Activated CD4-positive, alpha-beta T cell treated with anti-CD3 and anti-CD28 coated beads for 48 hours (primary cell): Measurements from ENCODE around the gene PTGER3.
"Not testable (repeated sequence)": the region's sequence is repeated elsewhere in the genome, so short reads cannot be mapped to it uniquely, and the experiment has no call there.

Source experiments
- DNase-seq: peaks from one replicate; pipeline ENCODE4 v3.0.0-alpha.2; 2020

PTGER3 gene

DNA sequence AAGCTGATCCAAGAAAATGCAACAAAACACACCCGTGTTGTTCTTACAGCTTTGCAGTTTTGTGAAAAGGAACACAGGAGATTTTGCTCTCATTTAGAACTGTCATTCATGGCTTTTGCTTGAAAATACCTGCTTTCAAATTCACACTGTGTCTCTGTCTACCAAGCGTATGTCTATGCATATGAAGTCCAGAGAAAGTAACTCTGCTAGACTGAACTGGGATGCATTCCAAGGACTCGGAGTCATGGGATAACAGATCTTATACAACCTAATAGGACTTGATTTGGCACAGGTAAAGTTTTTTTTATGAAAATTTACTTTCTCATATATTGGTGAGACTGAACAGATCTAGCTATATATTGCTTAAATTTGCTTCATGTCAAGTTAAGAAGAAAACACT lies 102.4 kb downstream of the PTGER3 start:
- no peak for DNase-seq

DNA sequence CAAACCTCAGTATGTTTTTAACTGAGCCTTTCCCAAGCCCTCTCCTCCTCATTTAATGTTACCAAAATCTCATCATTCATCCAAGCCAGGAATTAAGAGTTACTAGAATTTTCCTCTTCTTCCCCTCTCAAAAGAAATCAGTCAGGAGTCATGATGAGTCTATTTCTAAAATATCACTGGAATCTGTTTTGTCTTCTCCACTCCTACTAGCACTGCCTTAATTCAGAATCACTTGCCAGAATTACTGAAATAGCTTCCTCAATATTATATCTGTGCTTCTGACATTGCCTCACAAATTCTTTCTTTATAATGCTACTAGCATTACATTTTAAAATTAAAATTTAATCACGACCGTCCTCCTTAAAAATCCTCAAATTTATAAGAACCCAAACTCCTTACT lies 106.1 kb downstream of the PTGER3 start:
- DNase-seq: no peak

DNA sequence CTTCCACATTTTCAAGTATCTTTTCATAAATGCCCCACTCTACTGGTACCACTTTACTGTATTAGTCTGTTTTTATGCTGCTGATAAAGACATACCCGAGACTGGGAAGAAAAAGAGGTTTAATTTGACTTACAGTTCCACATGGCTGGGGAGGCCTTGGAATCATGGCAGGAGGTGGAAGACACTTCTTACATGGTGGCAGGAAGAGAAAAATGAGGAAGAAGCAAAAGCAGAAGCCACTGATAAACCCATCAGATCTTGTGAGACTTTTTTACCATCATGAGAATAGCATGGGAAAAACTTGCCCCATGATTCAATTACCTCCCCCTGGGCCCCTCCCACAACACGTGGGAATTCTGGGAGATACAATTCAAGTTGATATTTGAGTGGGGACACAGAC lies 107.2 kb downstream of the PTGER3 start:
- not testable (repeated sequence) for DNase-seq

DNA sequence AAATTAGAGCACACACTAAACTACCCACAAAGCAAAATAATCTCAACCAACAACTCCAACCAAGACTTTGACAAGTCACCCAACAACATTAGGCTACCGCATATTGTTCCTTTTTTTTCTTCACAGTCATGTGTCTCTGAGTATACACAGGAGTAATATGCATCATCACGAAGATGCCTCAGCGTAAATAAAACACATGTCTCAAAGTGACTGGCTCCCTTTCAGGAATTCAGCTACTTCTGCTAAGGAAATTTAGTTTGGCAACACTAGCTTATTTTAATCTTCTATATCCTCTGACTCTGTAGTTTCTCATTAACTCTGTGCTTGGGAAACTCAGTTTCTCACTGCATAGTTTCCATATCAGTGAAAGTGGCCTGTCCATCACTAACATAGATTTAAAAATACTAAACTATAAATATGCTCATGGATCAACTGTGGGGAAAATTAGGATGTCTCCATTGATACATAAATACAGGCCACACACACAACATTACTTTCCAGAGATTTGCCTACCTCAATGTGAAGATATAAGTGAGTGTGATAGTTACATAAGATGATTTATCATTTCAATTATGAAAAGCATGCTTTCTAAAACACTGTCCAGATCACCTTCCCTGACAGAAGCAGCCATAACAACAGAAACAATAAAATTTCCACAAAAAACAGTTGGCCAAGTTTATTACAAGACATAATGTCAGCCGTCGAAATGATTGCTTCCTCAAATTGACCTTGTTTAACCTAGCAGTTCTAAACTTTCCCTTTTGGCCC lies 113.2 kb downstream of the PTGER3 start:
- DNase-seq: no peak

DNA sequence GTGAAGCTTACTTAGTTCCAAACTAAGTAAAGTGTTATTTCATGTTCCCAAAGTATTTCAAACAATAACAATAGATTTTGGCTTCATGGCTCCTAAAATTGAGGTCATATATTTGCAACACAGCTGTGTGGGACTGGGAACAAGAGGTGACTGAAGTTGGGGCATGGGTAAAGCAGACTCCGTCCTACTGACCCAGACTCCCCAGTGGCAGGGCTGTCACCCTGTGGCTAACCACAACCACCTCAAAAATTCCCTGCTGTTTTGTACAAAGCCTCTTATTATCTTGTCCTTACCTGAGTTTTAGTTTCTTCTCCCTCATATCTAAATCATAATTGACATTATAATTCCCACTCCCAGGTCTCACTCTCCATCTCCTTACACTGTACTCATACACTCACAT lies 117.6 kb downstream of the PTGER3 start:
- DNase-seq: no peak

DNA sequence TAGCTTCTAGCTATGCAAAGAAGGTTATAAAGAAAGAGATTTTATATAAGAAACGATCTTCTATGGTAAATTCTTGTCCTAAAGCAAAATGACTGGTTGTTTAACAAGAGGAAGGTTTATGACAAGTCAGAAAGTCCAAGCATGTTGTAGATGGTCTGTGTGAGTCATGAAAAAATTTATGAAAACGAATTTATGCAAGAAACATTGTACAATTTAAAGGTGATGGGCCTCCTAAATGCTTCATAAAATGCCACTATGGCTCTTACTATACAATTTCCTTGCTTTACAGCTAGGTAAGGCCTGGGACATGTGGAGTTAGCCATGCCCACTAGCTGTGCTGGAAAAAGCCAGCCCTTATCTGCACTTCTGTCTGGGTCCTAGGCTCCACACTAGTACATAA lies 125.4 kb downstream of the PTGER3 start:
- no peak for DNase-seq
